ENCODE results near the gene CLSTN1. TPM values are rescaled to one million over a fixed set of nuclear protein-coding genes. Genes with fewer than 3 reads are reported as not detected.
"Not testable (repeated sequence)": the region's sequence is repeated elsewhere in the genome, so short reads cannot be mapped to it uniquely, and the experiment has no call there.

Gene CLSTN1
- total and polyA plus RNA-seq, 4 donors = 131 to 366 (median 280) TPM

- no peaks in the 10 kb centered on the region for H3K9me3 ChIP-seq (ENCODE audit: control insufficient read depth, insufficient read depth, low read length)
- no peak overlapping the region for H3K27ac ChIP-seq (ENCODE audit: low read depth, low read length)
- H3K4me3 ChIP-seq (ENCODE audit: low read depth, low read length) = peak overlapping the region; percentile 30
- peaks cover 28% of the 10 kb centered on the region for H3K4me1 ChIP-seq (ENCODE audit: control insufficient read depth, insufficient read depth, low read length)
- 47% methylated on average over 24 of the region's 25 CpGs for WGBS (ENCODE audit: insufficient coverage)
- no peaks in the 10 kb centered on the region for H3K27me3 ChIP-seq (ENCODE audit: control insufficient read depth, insufficient read depth, low read length)
- H3K36me3 ChIP-seq (ENCODE audit: control insufficient read depth, insufficient read depth, low read length) = peaks cover 70% of the 10 kb centered on the region
- DNase-seq (ENCODE audit: low read depth in 4 of 6, low spot score in 6 of 6) = peak in 4 of 6 donors; percentile 0 to 67 (median 28)
Observed at GRCh38 chr1:9717193-9718005, 106.4 kb downstream of the CLSTN1 start.

- WGBS (ENCODE audit: insufficient coverage) = 93% methylated on average over 26 of the region's 29 CpGs
- Histone ChIP-seq H3K27ac (ENCODE audit: low read depth, low read length) (no peak overlapping the region), H3K27me3 (ENCODE audit: control insufficient read depth, insufficient read depth, low read length) (no peaks in the 10 kb centered on the region), H3K36me3 (ENCODE audit: control insufficient read depth, insufficient read depth, low read length) (peaks cover 64% of the 10 kb centered on the region), H3K9me3 (ENCODE audit: control insufficient read depth, insufficient read depth, low read length) (no peaks in the 10 kb centered on the region), H3K4me3 (ENCODE audit: low read depth, low read length) (no peak overlapping the region), H3K4me1 (ENCODE audit: control insufficient read depth, insufficient read depth, low read length) (peaks cover 24% of the 10 kb centered on the region)
- no peak for DNase-seq (ENCODE audit: low read depth in 4 of 6, low spot score in 6 of 6)
Observed at GRCh38 chr1:9716404-9717192, 107.2 kb downstream of the CLSTN1 start.

- Histone ChIP-seq H3K9me3 (ENCODE audit: control insufficient read depth, insufficient read depth, low read length) (no peaks in the 10 kb centered on the region), H3K4me1 (ENCODE audit: control insufficient read depth, insufficient read depth, low read length) (peaks cover 20% of the 10 kb centered on the region), H3K27ac (ENCODE audit: low read depth, low read length) (no peak overlapping the region), H3K27me3 (ENCODE audit: control insufficient read depth, insufficient read depth, low read length) (no peaks in the 10 kb centered on the region), H3K4me3 (ENCODE audit: low read depth, low read length) (no peak overlapping the region), H3K36me3 (ENCODE audit: control insufficient read depth, insufficient read depth, low read length) (peaks cover 55% of the 10 kb centered on the region)
- DNase-seq (ENCODE audit: low read depth in 4 of 6, low spot score in 6 of 6) = no peak
- 87% methylated on average over 39 of the region's 40 CpGs for WGBS (ENCODE audit: insufficient coverage)
Observed at GRCh38 chr1:9715536-9716226, 108.1 kb downstream of the CLSTN1 start.

- WGBS (ENCODE audit: insufficient coverage) = 31% methylated on average over 6 of the region's 6 CpGs
- Histone ChIP-seq H3K27me3 (ENCODE audit: control insufficient read depth, insufficient read depth, low read length) (no peaks in the 10 kb centered on the region), H3K27ac (ENCODE audit: low read depth, low read length) (no peak overlapping the region), H3K36me3 (ENCODE audit: control insufficient read depth, insufficient read depth, low read length) (peaks cover 43% of the 10 kb centered on the region), H3K9me3 (ENCODE audit: control insufficient read depth, insufficient read depth, low read length) (no peaks in the 10 kb centered on the region), H3K4me1 (ENCODE audit: control insufficient read depth, insufficient read depth, low read length) (peaks cover 20% of the 10 kb centered on the region), H3K4me3 (ENCODE audit: low read depth, low read length) (no peak overlapping the region)
- DNase-seq (ENCODE audit: low read depth in 4 of 6, low spot score in 6 of 6) = no peak
Observed at GRCh38 chr1:9714257-9714718, 109.5 kb downstream of the CLSTN1 start.

DNA sequence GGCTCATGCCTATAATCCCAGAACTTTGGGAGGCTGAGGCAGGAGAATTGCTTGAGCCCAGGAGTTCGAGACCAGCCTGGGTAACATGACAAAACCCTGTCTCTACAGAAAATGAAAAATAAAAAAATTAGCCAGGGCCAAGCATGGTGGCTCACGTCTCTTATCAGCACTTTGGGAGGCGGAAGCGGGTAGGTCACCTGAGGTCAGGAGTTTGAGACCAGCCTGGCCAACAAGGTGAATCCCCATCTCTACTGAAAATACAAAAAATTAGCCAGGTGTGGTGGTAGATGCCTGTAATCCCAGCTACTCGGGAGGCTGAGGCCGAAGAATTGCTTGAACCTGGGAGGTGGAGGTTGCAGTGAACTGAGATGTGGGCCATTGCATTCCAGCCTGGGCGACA lies 111.0 kb downstream of the CLSTN1 start:
- H3K27ac ChIP-seq (ENCODE audit: low read depth, low read length) = not testable (repeated sequence)

GRCh38 chr1:9711466-9712020 lies 112.2 kb downstream of the CLSTN1 start:
- H3K36me3 ChIP-seq (ENCODE audit: control insufficient read depth, insufficient read depth, low read length) = peaks cover 18% of the 10 kb centered on the region
- no peaks in the 10 kb centered on the region for H3K9me3 ChIP-seq (ENCODE audit: control insufficient read depth, insufficient read depth, low read length)
- H3K27me3 ChIP-seq (ENCODE audit: control insufficient read depth, insufficient read depth, low read length) = no peaks in the 10 kb centered on the region
- no peak overlapping the region for H3K27ac ChIP-seq (ENCODE audit: low read depth, low read length)
- peaks cover under 1% of the 10 kb centered on the region for H3K4me1 ChIP-seq (ENCODE audit: control insufficient read depth, insufficient read depth, low read length)
- 85% methylated on average over 2 of the region's 9 CpGs for WGBS (ENCODE audit: insufficient coverage)
- DNase-seq (ENCODE audit: low read depth in 4 of 6, low spot score in 6 of 6) = no peak
- no peak overlapping the region for H3K4me3 ChIP-seq (ENCODE audit: low read depth, low read length)

More for the DNA sequence above, 111.0 kb downstream of the CLSTN1 start:
- 85% methylated on average over 7 of the region's 7 CpGs for WGBS (ENCODE audit: insufficient coverage)
- not testable (repeated sequence) for DNase-seq (ENCODE audit: low read depth in 4 of 6, low spot score in 6 of 6); H3K27me3 ChIP-seq (ENCODE audit: control insufficient read depth, insufficient read depth, low read length); H3K9me3 ChIP-seq (ENCODE audit: control insufficient read depth, insufficient read depth, low read length); H3K4me3 ChIP-seq (ENCODE audit: low read depth, low read length)
- peaks cover 13% of the 10 kb centered on the region for H3K4me1 ChIP-seq (ENCODE audit: control insufficient read depth, insufficient read depth, low read length)
- H3K36me3 ChIP-seq (ENCODE audit: control insufficient read depth, insufficient read depth, low read length) = peaks cover 30% of the 10 kb centered on the region

- Histone ChIP-seq H3K4me3 (ENCODE audit: low read depth, low read length) (no peak overlapping the region), H3K36me3 (ENCODE audit: control insufficient read depth, insufficient read depth, low read length) (peaks cover 3% of the 10 kb centered on the region), H3K9me3 (ENCODE audit: control insufficient read depth, insufficient read depth, low read length) (no peaks in the 10 kb centered on the region), H3K27me3 (ENCODE audit: control insufficient read depth, insufficient read depth, low read length) (no peaks in the 10 kb centered on the region), H3K27ac (ENCODE audit: low read depth, low read length) (no peak overlapping the region), H3K4me1 (ENCODE audit: control insufficient read depth, insufficient read depth, low read length) (no peaks in the 10 kb centered on the region)
- 92% methylated on average over 6 of the region's 8 CpGs for WGBS (ENCODE audit: insufficient coverage)
- no peak for DNase-seq (ENCODE audit: low read depth in 4 of 6, low spot score in 6 of 6)
Observed at GRCh38 chr1:9710037-9710436, 113.7 kb downstream of the CLSTN1 start.

GRCh38 chr1:9706178-9706577 lies 117.6 kb downstream of the CLSTN1 start:
- no peaks in the 10 kb centered on the region for H3K9me3 ChIP-seq (ENCODE audit: control insufficient read depth, insufficient read depth, low read length)
- H3K4me1 ChIP-seq (ENCODE audit: control insufficient read depth, insufficient read depth, low read length) = no peaks in the 10 kb centered on the region
- no peaks in the 10 kb centered on the region for H3K36me3 ChIP-seq (ENCODE audit: control insufficient read depth, insufficient read depth, low read length)
- no peaks in the 10 kb centered on the region for H3K27me3 ChIP-seq (ENCODE audit: control insufficient read depth, insufficient read depth, low read length)
- 84% methylated on average over 3 of the region's 4 CpGs for WGBS (ENCODE audit: insufficient coverage)
- no peak overlapping the region for H3K4me3 ChIP-seq (ENCODE audit: low read depth, low read length)
- no peak overlapping the region for H3K27ac ChIP-seq (ENCODE audit: low read depth, low read length)
- no peak for DNase-seq (ENCODE audit: low read depth in 4 of 6, low spot score in 6 of 6)

GRCh38 chr1:9705337-9706093 lies 118.2 kb downstream of the CLSTN1 start:
- 75% methylated on average over 2 of the region's 8 CpGs for whole genome bisulfite sequencing (ENCODE audit: insufficient coverage)
- H3K27me3 ChIP-seq (ENCODE audit: control insufficient read depth, insufficient read depth, low read length) = no peaks in the 10 kb centered on the region
- DNase-seq (ENCODE audit: low read depth in 4 of 6, low spot score in 6 of 6) = no peak
- H3K27ac ChIP-seq (ENCODE audit: low read depth, low read length) = no peak overlapping the region
- no peak overlapping the region for H3K4me3 ChIP-seq (ENCODE audit: low read depth, low read length)
- H3K36me3 ChIP-seq (ENCODE audit: control insufficient read depth, insufficient read depth, low read length) = no peaks in the 10 kb centered on the region
- H3K4me1 ChIP-seq (ENCODE audit: control insufficient read depth, insufficient read depth, low read length) = no peaks in the 10 kb centered on the region
- H3K9me3 ChIP-seq (ENCODE audit: control insufficient read depth, insufficient read depth, low read length) = no peaks in the 10 kb centered on the region
